Lower lobe of right lung (tissue), 2 donors: Measurements from ENCODE around the gene SPRR2B. TPM values are rescaled to one million over a fixed set of nuclear protein-coding genes. Genes with fewer than 3 reads are reported as not detected.
"Not testable (repeated sequence)": the region's sequence is repeated elsewhere in the genome, so short reads cannot be mapped to it uniquely, and the experiment has no call there.

ENCODE experiments used
- ATAC-seq, 2 donors: fragments of 200-7000 bp; cut with Tn5 transposase; one replicate each; pipeline ENCODE4 v1.9.1; 2020 to 2022; ENCODE audit warnings: mild to moderate bottlenecking in 2 of 2, moderate library complexity in 2 of 2
- DNase-seq: peaks from one replicate; pipeline ENCODE4 v3.0.0-alpha.2; 2020
- H3K27ac ChIP-seq: fragments of 200-600 bp; one replicate; pipeline ENCODE4 v1.8.0; 2022
- H3K27me3 ChIP-seq: fragments of 200-600 bp; one replicate; pipeline ENCODE4 v1.8.0; 2022; ENCODE audit warnings: low read depth
- H3K36me3 ChIP-seq: fragments of 200-600 bp; one replicate; pipeline ENCODE4 v1.8.0; 2022; ENCODE audit warnings: mild to moderate bottlenecking
- H3K4me1 ChIP-seq: fragments of 200-600 bp; one replicate; pipeline ENCODE4 v1.8.0; 2022
- H3K4me3 ChIP-seq: fragments of 200-600 bp; one replicate; pipeline ENCODE4 v1.8.0; 2022; ENCODE audit warnings: mild to moderate bottlenecking
- H3K9me3 ChIP-seq: fragments of 200-600 bp; one replicate; pipeline ENCODE4 v1.8.0; 2022
- CTCF ChIP-seq: fragments of 200-600 bp; IDR thresholded peaks from one replicate; pipeline ENCODE4 v1.8.0; 2022; ENCODE audit warnings: antibody characterized with exemption, mild to moderate bottlenecking
- intact Hi-C: fragments of 100-400 bp; cut with DNase I; formaldehyde crosslinking; loops from one replicate; pipeline ENCODE4 v1.11.0; 2022
- total RNA-seq: library from RNA; stranded (reverse); fragmentation: NEBNext Ultra II Directional; extraction: Animal tissue kit (Norgen Biotek cat#: 25700); gene quantifications from one replicate; pipeline ENCODE4 v1.2.1, GENCODE V29; 2021
- donor health status: DM: no; HTN: yes; CAD: no; lungs with severe emphysema.

SPRR2B gene
- total RNA-seq, 1 donor from 2014 or later, result not detected

GRCh38 chr1:153072806-153073726 lies 1.7 kb upstream of the SPRR2B start:
- Histone ChIP-seq H3K9me3 (no peaks in the 10 kb centered on the region), H3K36me3 (no peaks in the 10 kb centered on the region), H3K27me3 (no peaks in the 10 kb centered on the region), H3K4me1 (no peaks in the 10 kb centered on the region), H3K27ac (no peak overlapping the region), H3K4me3 (no peak overlapping the region)
- no peak for TF ChIP-seq CTCF
- intact Hi-C loops, result no loop called here
- DNase-seq (no peak), ATAC-seq (no peak)

- no peaks in the 10 kb centered on the region for H3K4me1 ChIP-seq
- no peak for TF ChIP-seq CTCF
- H3K36me3 ChIP-seq, result no peaks in the 10 kb centered on the region
- ATAC-seq (no peak), DNase-seq (no peak)
- no peak overlapping the region for H3K4me3 ChIP-seq
- no peaks in the 10 kb centered on the region for H3K9me3 ChIP-seq
- H3K27me3 ChIP-seq, result no peaks in the 10 kb centered on the region
- intact Hi-C loops, result no loop called here
- H3K27ac ChIP-seq, result no peak overlapping the region
These were observed 1.2 kb downstream of the SPRR2B start for GRCh38 chr1:153070243-153070642.

- no peak for TF ChIP-seq CTCF
- intact Hi-C loops, result no loop called here
- Histone ChIP-seq H3K4me1 (no peaks in the 10 kb centered on the region), H3K36me3 (no peaks in the 10 kb centered on the region), H3K27ac (no peak overlapping the region), H3K4me3 (no peak overlapping the region), H3K27me3 (no peaks in the 10 kb centered on the region), H3K9me3 (no peaks in the 10 kb centered on the region)
- no peak for DNase-seq
- ATAC-seq, result no peak
These were observed 12.3 kb downstream of the SPRR2B start for GRCh38 chr1:153058826-153059784.

GRCh38 chr1:153058154-153058553 lies 13.3 kb downstream of the SPRR2B start:
- intact Hi-C loops, result no loop called here
- Histone ChIP-seq H3K4me1 (no peaks in the 10 kb centered on the region), H3K36me3 (no peaks in the 10 kb centered on the region), H3K9me3 (no peaks in the 10 kb centered on the region), H3K27me3 (no peaks in the 10 kb centered on the region), H3K4me3 (no peak overlapping the region), H3K27ac (no peak overlapping the region)
- DNase-seq (no peak), ATAC-seq (no peak)
- no peak for TF ChIP-seq CTCF

- DNase-seq, result no peak
- no peaks in the 10 kb centered on the region for H3K27me3 ChIP-seq
- H3K9me3 ChIP-seq, result no peaks in the 10 kb centered on the region
- no peak within 1 kb of the TSS for H3K27ac ChIP-seq
- no peak for TF ChIP-seq CTCF
- ATAC-seq, result no peak
- no peak within 1 kb of the TSS for H3K4me3 ChIP-seq
- intact Hi-C loops, result no loop called here
- no peaks in the 10 kb centered on the region for H3K4me1 ChIP-seq
- no peaks in the 10 kb centered on the region for H3K36me3 ChIP-seq
These were observed 14.0 kb downstream of the SPRR2B start, which contains the start of gene SPRR2A for GRCh38 chr1:153057375-153057774. Gene SPRR2A, minus strand, starts transcription at chr1:153057512. Its CDS starts 777 bp downstream, at chr1:153056735.

GRCh38 chr1:153056111-153056510 lies 15.3 kb downstream of the SPRR2B start:
- DNase-seq, H3K4me3 ChIP-seq, H3K27me3 ChIP-seq, ATAC-seq, intact Hi-C loops, H3K9me3 ChIP-seq, H3K36me3 ChIP-seq, H3K4me1 ChIP-seq, H3K27ac ChIP-seq: not testable (repeated sequence)
